ENCODE data around the gene EEPD1.

- TF ChIP-seq, protein P1, sequence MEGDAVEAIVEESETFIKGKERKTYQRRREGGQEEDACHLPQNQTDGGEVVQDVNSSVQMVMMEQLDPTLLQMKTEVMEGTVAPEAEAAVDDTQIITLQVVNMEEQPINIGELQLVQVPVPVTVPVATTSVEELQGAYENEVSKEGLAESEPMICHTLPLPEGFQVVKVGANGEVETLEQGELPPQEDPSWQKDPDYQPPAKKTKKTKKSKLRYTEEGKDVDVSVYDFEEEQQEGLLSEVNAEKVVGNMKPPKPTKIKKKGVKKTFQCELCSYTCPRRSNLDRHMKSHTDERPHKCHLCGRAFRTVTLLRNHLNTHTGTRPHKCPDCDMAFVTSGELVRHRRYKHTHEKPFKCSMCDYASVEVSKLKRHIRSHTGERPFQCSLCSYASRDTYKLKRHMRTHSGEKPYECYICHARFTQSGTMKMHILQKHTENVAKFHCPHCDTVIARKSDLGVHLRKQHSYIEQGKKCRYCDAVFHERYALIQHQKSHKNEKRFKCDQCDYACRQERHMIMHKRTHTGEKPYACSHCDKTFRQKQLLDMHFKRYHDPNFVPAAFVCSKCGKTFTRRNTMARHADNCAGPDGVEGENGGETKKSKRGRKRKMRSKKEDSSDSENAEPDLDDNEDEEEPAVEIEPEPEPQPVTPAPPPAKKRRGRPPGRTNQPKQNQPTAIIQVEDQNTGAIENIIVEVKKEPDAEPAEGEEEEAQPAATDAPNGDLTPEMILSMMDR (IDR thresholded peaks at IDR 0.05) = no peak
- TF ChIP-seq POLR2A (IDR thresholded peaks at IDR 0.05) = no peak
- no peak for TF ChIP-seq EP300 (IDR thresholded peaks at IDR 0.05)
Measured at GRCh38 chr7:36119005-36119706, 33.9 kb upstream of the EEPD1 start.
